Panc1 (cell line): ENCODE data around the gene CUX1.

Experiments
- POLR2AphosphoS5 ChIP-seq: IDR thresholded peaks from 2 replicates; pipeline ENCODE4 v1.6.1; 2012; ENCODE audit warnings: mild to moderate bottlenecking, low read depth, low read length, moderate library complexity
- TCF7L2 ChIP-seq: IDR thresholded peaks from 2 replicates; pipeline ENCODE4 v1.6.1; 2011; ENCODE audit warnings: mild to moderate bottlenecking, low read depth, low read length, inconsistent platforms
- TF ChIP-seq, protein P1 (sequence below): fragments of 450-650 bp; IDR thresholded peaks from 2 replicates; pipeline ENCODE4 v1.5.1; 2017; ENCODE audit warnings: mild to moderate bottlenecking
- TF ChIP-seq, protein P2 (sequence below), 2 experiments: IDR thresholded peaks; 2 replicates each; pipeline ENCODE4 v1.6.1; 2011 to 2012; ENCODE audit warnings: low read depth in 2 of 2, control low read depth in 1 of 2, low read length in 1 of 2, mild to moderate bottlenecking in 1 of 2, moderate library complexity in 1 of 2; ENCODE audit not compliant: insufficient read depth in 1 of 2

DNA sequence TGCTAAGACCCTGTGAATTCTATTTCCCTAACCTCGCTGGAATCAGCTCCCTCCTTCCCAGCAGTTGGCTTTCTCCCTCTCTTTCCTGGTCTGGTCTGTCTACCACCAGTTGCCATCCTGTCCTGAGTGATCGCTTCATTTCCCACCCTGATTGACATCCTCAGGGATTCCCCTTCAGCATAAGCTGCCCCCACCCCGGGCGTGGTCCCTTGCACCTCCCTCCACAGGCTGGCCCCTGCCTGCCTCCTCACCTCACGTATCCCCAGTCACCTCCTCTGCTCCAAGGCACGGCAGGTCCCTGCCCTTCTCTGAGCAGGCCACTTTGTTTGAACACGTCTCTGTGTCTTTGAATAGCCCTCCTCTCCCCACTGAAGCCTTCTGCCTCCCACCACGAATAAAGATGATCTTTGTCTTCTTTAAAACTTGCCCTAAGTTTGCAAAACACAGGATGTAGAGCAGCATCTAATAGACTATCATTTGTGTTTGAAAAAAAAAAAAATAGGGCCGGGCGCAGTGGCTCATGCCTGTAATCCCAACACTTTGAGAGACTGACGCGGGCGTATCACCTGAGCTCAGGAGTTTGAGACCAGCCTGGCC is 233.5 kb downstream of the CUX1 start:
- TF ChIP-seq, protein P1, sequence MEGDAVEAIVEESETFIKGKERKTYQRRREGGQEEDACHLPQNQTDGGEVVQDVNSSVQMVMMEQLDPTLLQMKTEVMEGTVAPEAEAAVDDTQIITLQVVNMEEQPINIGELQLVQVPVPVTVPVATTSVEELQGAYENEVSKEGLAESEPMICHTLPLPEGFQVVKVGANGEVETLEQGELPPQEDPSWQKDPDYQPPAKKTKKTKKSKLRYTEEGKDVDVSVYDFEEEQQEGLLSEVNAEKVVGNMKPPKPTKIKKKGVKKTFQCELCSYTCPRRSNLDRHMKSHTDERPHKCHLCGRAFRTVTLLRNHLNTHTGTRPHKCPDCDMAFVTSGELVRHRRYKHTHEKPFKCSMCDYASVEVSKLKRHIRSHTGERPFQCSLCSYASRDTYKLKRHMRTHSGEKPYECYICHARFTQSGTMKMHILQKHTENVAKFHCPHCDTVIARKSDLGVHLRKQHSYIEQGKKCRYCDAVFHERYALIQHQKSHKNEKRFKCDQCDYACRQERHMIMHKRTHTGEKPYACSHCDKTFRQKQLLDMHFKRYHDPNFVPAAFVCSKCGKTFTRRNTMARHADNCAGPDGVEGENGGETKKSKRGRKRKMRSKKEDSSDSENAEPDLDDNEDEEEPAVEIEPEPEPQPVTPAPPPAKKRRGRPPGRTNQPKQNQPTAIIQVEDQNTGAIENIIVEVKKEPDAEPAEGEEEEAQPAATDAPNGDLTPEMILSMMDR = no peak
- TF ChIP-seq POLR2AphosphoS5 (no peak), TCF7L2 (no peak)
- TF ChIP-seq, protein P2, sequence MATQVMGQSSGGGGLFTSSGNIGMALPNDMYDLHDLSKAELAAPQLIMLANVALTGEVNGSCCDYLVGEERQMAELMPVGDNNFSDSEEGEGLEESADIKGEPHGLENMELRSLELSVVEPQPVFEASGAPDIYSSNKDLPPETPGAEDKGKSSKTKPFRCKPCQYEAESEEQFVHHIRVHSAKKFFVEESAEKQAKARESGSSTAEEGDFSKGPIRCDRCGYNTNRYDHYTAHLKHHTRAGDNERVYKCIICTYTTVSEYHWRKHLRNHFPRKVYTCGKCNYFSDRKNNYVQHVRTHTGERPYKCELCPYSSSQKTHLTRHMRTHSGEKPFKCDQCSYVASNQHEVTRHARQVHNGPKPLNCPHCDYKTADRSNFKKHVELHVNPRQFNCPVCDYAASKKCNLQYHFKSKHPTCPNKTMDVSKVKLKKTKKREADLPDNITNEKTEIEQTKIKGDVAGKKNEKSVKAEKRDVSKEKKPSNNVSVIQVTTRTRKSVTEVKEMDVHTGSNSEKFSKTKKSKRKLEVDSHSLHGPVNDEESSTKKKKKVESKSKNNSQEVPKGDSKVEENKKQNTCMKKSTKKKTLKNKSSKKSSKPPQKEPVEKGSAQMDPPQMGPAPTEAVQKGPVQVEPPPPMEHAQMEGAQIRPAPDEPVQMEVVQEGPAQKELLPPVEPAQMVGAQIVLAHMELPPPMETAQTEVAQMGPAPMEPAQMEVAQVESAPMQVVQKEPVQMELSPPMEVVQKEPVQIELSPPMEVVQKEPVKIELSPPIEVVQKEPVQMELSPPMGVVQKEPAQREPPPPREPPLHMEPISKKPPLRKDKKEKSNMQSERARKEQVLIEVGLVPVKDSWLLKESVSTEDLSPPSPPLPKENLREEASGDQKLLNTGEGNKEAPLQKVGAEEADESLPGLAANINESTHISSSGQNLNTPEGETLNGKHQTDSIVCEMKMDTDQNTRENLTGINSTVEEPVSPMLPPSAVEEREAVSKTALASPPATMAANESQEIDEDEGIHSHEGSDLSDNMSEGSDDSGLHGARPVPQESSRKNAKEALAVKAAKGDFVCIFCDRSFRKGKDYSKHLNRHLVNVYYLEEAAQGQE (IDR thresholded peaks at IDR 0.05; ENCODE audit: insufficient read depth in 1 of 2, low read depth in 2 of 2, low read length in 1 of 2) = no peak
